Measurements from ENCODE around the gene CRLF3.
"Not testable (repeated sequence)": the region's sequence is repeated elsewhere in the genome, so short reads cannot be mapped to it uniquely, and the experiment has no call there.

CRLF3 gene

DNA sequence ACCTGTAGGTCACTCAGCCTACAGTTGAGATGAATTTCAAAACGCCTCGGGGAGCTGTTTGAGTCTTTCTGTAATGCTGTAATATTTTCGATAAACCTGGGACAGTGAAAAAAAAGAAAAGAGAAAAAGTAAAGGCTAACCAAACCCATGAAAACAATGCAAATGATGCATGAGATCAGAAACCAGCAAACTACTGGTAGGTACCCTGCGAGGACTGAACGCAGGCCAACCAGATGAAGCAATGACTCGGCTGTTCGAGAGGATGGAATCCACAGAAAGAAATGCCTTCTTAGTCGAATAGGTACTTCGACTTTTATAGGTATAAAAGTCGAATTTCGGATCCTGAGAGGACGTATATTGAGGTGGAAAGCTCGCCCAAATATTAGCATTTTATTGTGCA is 6.8 kb upstream of the CRLF3 start:
- peak overlapping the region; percentile 99 for H3K4me3 ChIP-seq (ENCODE audit: low read length)
- no peak for DNase-seq (ENCODE audit: low read depth)
- no peaks in the 10 kb centered on the region for H3K27me3 ChIP-seq (replicated peaks; ENCODE audit: control insufficient read depth, insufficient read depth, low read length)
- H3K9ac ChIP-seq (ENCODE audit: low read length), result peak overlapping the region; percentile 91
- peaks cover 12% of the 10 kb centered on the region for H3K4me1 ChIP-seq (ENCODE audit: control insufficient read depth, insufficient read depth, low read length)
- no peaks in the 10 kb centered on the region for H3K9me3 ChIP-seq (ENCODE audit: control insufficient read depth, low read length)
- H3K36me3 ChIP-seq (ENCODE audit: control insufficient read depth, insufficient read depth, low read length, severe bottlenecking), result no peaks in the 10 kb centered on the region

DNA sequence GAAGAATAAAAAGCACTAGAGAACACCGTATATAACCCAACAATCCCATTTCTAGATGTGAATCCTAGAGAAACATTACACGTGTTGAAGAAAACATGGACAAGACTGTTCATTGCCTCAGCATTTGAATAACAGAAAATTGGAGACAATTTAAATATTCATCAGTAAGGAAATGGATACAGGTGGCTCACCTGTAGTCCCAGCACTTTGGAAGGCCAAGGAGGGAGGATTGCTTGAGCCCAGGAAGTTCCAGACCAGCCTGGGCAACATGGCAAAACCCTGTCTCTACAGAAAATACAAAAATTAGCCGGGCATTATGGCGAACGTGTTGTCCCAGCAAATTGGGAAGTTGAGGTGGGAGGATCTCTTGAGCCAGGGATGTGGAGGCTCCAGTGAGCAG is 4.5 kb upstream of the CRLF3 start:
- Histone ChIP-seq H3K9me3 (ENCODE audit: control insufficient read depth, low read length) (no peaks in the 10 kb centered on the region), H3K4me3 (ENCODE audit: low read length) (no peak overlapping the region), H3K9ac (ENCODE audit: low read length) (no peak overlapping the region), H3K4me1 (ENCODE audit: control insufficient read depth, insufficient read depth, low read length) (peaks cover 16% of the 10 kb centered on the region), H3K27me3 (replicated peaks; ENCODE audit: control insufficient read depth, insufficient read depth, low read length) (no peaks in the 10 kb centered on the region), H3K36me3 (ENCODE audit: control insufficient read depth, insufficient read depth, low read length, severe bottlenecking) (no peaks in the 10 kb centered on the region)
- no peak for DNase-seq (ENCODE audit: low read depth)

DNA sequence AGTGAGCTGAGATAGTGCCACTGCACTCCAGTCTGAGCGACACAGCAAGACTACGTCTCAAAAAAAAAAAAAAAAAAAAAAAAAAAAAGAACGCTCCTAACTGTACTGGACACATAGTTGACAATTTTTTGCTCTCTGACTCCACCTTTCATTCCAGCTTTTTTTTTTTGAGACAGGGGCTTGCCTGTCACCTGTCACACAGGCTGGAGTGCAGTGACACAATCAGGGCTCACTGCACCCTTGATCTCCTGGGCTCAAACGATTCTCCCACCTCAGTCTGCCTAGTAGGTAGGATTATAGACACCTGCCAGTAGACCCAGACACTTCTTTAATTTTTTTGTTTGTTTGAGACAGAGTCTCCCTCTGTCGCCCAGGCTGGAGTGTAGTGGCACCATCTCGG is 2.6 kb upstream of the CRLF3 start:
- Histone ChIP-seq H3K4me3 (ENCODE audit: low read length) (no peak overlapping the region), H3K36me3 (ENCODE audit: control insufficient read depth, insufficient read depth, low read length, severe bottlenecking) (no peaks in the 10 kb centered on the region), H3K27me3 (replicated peaks; ENCODE audit: control insufficient read depth, insufficient read depth, low read length) (no peaks in the 10 kb centered on the region), H3K9ac (ENCODE audit: low read length) (no peak overlapping the region), H3K9me3 (ENCODE audit: control insufficient read depth, low read length) (no peaks in the 10 kb centered on the region), H3K4me1 (ENCODE audit: control insufficient read depth, insufficient read depth, low read length) (peaks cover 12% of the 10 kb centered on the region)
- no peak for DNase-seq (ENCODE audit: low read depth)

GRCh38 chr17:30824002-30824355 is 513 bp downstream of the CRLF3 start:
- DNase-seq (ENCODE audit: low read depth), result peak; percentile 50
- Histone ChIP-seq H3K27me3 (replicated peaks; ENCODE audit: control insufficient read depth, insufficient read depth, low read length) (no peaks in the 10 kb centered on the region), H3K9ac (ENCODE audit: low read length) (peak overlapping the region; percentile 95), H3K36me3 (ENCODE audit: control insufficient read depth, insufficient read depth, low read length, severe bottlenecking) (no peaks in the 10 kb centered on the region), H3K9me3 (ENCODE audit: control insufficient read depth, low read length) (no peaks in the 10 kb centered on the region), H3K4me1 (ENCODE audit: control insufficient read depth, insufficient read depth, low read length) (peaks cover 16% of the 10 kb centered on the region), H3K4me3 (ENCODE audit: low read length) (peak overlapping the region; percentile 95)

GRCh38 chr17:30823421-30823820 is 1.1 kb downstream of the CRLF3 start:
- Histone ChIP-seq H3K4me1 (ENCODE audit: control insufficient read depth, insufficient read depth, low read length) (peaks cover 16% of the 10 kb centered on the region), H3K4me3 (ENCODE audit: low read length) (peak overlapping the region; percentile 95), H3K36me3 (ENCODE audit: control insufficient read depth, insufficient read depth, low read length, severe bottlenecking) (no peaks in the 10 kb centered on the region), H3K9me3 (ENCODE audit: control insufficient read depth, low read length) (no peaks in the 10 kb centered on the region), H3K27me3 (replicated peaks; ENCODE audit: control insufficient read depth, insufficient read depth, low read length) (no peaks in the 10 kb centered on the region), H3K9ac (ENCODE audit: low read length) (peak overlapping the region; percentile 95)
- no peak for DNase-seq (ENCODE audit: low read depth)

- not testable (repeated sequence) for H3K27me3 ChIP-seq (replicated peaks; ENCODE audit: control insufficient read depth, insufficient read depth, low read length); DNase-seq (ENCODE audit: low read depth); H3K9me3 ChIP-seq (ENCODE audit: control insufficient read depth, low read length); H3K9ac ChIP-seq (ENCODE audit: low read length); H3K36me3 ChIP-seq (ENCODE audit: control insufficient read depth, insufficient read depth, low read length, severe bottlenecking)
- Histone ChIP-seq H3K4me1 (ENCODE audit: control insufficient read depth, insufficient read depth, low read length) (peaks cover 16% of the 10 kb centered on the region), H3K4me3 (ENCODE audit: low read length) (peak overlapping the region; percentile 95)
Observed at GRCh38 chr17:30822919-30823318, 1.6 kb downstream of the CRLF3 start.

DNA sequence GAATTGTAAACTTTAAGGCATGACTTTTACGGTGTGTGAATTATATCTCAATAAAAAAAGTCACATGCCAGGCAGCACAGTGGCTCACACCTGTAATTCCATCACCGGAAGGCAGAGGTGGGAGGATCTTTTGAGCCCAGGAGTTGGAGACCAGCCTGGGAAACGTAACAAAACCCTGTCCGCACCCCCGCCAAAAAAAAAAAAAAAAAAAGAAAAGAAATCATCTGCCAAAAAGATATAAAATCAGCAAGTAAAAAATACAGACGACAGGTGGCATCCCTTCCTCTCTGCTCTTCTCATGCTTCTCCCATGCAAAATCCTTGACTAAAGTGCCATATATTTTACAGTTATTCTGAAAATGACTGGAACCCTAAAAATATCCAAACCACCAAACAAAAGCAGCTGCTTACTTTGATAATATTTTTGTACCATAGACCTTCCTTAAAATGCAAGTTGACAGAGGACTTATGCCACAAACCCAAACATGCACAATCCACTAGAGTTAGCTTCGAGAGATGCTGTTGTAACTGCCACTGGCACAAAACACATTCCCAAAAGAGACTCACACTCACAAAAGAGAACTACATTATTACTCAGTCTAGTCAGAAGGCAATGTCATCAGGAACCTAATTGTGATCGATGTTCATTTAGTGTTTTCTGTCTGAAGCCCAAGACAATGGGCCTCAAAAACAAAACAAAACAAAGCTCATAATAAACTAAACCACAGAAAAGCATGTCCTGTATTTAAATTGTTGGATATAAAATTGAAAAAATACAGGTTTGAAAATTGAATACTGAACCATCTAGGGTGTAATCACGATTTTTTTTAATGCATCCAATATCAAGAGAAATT is 2.4 kb downstream of the CRLF3 start:
- Histone ChIP-seq H3K9ac (ENCODE audit: low read length) (no peak overlapping the region), H3K4me3 (ENCODE audit: low read length) (no peak overlapping the region), H3K4me1 (ENCODE audit: control insufficient read depth, insufficient read depth, low read length) (peaks cover 16% of the 10 kb centered on the region), H3K27me3 (replicated peaks; ENCODE audit: control insufficient read depth, insufficient read depth, low read length) (no peaks in the 10 kb centered on the region), H3K36me3 (ENCODE audit: control insufficient read depth, insufficient read depth, low read length, severe bottlenecking) (no peaks in the 10 kb centered on the region), H3K9me3 (ENCODE audit: control insufficient read depth, low read length) (no peaks in the 10 kb centered on the region)
- no peak for DNase-seq (ENCODE audit: low read depth)

- peak; percentile 50 for DNase-seq (ENCODE audit: low read depth)
- no peak overlapping the region for H3K4me3 ChIP-seq (ENCODE audit: low read length)
Observed at GRCh38 chr17:30819971-30820705, 4.4 kb downstream of the CRLF3 start.

DNA sequence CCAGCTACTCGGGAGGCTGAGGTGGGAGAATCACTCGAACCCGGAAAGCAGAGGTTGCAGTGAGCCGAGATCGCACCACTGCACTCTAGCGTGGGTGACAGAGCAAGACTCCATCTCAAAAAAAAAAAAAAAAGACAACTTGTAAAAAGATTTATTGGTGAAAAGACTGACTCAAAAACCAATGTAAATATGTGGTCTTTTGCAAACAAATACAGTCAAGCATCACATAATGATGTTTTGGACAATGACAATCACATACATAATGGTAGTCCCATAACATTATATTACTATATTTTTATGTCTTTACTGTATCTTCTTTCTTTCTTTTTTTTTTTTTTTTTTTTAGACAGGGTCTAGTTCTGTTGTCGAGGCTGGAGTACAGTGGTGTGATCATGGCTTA is 8.3 kb downstream of the CRLF3 start:
- Histone ChIP-seq H3K27me3 (replicated peaks; ENCODE audit: control insufficient read depth, insufficient read depth, low read length) (no peaks in the 10 kb centered on the region), H3K4me1 (ENCODE audit: control insufficient read depth, insufficient read depth, low read length) (peaks cover 23% of the 10 kb centered on the region), H3K9me3 (ENCODE audit: control insufficient read depth, low read length) (no peaks in the 10 kb centered on the region), H3K4me3 (ENCODE audit: low read length) (no peak overlapping the region), H3K36me3 (ENCODE audit: control insufficient read depth, insufficient read depth, low read length, severe bottlenecking) (no peaks in the 10 kb centered on the region), H3K9ac (ENCODE audit: low read length) (no peak overlapping the region)
- no peak for DNase-seq (ENCODE audit: low read depth)

More at GRCh38 chr17:30819971-30820705, 4.4 kb downstream of the CRLF3 start:
- Histone ChIP-seq H3K9me3 (ENCODE audit: control insufficient read depth, low read length) (no peaks in the 10 kb centered on the region), H3K36me3 (ENCODE audit: control insufficient read depth, insufficient read depth, low read length, severe bottlenecking) (no peaks in the 10 kb centered on the region), H3K9ac (ENCODE audit: low read length) (peak overlapping the region; percentile 29), H3K27me3 (replicated peaks; ENCODE audit: control insufficient read depth, insufficient read depth, low read length) (no peaks in the 10 kb centered on the region), H3K4me1 (ENCODE audit: control insufficient read depth, insufficient read depth, low read length) (peaks cover 16% of the 10 kb centered on the region)

DNA sequence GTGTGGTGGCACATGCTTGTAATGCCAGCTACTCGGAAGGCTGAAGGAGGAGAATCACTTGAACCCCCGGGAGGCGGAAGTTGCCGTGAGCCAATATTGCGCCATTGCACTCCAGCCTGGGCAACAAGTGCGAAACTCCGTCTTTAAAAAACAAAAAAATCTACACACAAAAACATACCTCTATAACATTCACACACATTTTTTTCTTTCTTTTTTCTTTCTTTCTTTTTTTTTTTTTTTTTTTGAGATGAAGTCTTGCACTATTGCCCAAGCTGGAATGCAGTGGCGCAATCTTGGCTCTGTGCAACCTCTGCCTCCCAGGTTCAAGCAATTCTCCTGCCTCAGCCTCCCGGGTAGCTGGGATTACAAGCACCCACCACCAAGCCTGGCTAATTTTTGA is 9.6 kb downstream of the CRLF3 start:
- not testable (repeated sequence) for H3K4me3 ChIP-seq (ENCODE audit: low read length); H3K9ac ChIP-seq (ENCODE audit: low read length); H3K9me3 ChIP-seq (ENCODE audit: control insufficient read depth, low read length); H3K36me3 ChIP-seq (ENCODE audit: control insufficient read depth, insufficient read depth, low read length, severe bottlenecking); H3K27me3 ChIP-seq (replicated peaks; ENCODE audit: control insufficient read depth, insufficient read depth, low read length)
- peak; percentile 53 for DNase-seq (ENCODE audit: low read depth)
- peaks cover 18% of the 10 kb centered on the region for H3K4me1 ChIP-seq (ENCODE audit: control insufficient read depth, insufficient read depth, low read length)

DNA sequence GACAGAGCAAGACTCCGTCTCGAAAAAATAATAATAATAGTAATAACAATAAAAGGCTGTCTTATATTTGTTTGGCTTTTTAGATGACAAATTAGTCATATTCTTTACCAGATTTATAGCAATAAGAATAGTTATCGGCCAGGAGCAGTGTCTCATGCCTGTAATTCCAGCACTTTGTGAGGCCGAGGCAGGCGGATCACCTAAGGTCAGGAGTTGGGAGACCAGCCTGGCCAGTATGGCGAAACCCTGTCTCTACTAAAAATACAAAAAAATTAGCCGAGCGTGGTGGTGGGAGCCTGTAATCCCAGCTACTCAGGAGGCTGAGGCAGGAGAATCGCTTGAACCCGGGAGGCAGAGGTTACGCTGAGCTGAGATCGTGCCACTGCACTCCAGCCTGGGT is 10.3 kb downstream of the CRLF3 start:
- not testable (repeated sequence) for H3K9me3 ChIP-seq (ENCODE audit: control insufficient read depth, low read length); H3K36me3 ChIP-seq (ENCODE audit: control insufficient read depth, insufficient read depth, low read length, severe bottlenecking); H3K27me3 ChIP-seq (replicated peaks; ENCODE audit: control insufficient read depth, insufficient read depth, low read length); H3K9ac ChIP-seq (ENCODE audit: low read length); DNase-seq (ENCODE audit: low read depth); H3K4me3 ChIP-seq (ENCODE audit: low read length)
- H3K4me1 ChIP-seq (ENCODE audit: control insufficient read depth, insufficient read depth, low read length), result peaks cover 15% of the 10 kb centered on the region

Measured in adipocyte (in vitro differentiated cells).